ENCODE data around the gene ZNF746.

DNA sequence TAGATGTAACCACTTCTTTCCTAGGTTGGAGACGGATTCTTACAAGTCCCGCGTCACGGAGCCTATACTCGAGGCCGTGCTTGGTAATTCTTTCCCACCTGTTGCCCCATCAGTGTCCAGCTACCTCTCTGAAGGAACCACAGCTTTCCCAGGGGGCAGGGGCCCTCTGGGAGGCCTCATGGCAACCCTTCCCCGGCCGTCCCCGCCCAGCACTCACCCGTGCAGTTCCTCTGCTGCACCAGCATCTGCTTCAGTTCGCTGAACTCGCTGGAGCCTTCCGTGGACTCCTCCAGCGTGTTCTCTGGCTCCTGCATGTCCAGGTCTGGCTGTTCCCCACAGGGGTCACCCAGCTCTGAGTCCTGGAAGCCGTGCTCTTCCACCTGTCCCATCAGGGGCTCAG is 61.3 kb downstream of the ZNF746 start:
- no peak for TF ChIP-seq POLR2AphosphoS5 (IDR thresholded peaks at IDR 0.05; ENCODE audit: low read depth, low read length)
- TF ChIP-seq CTCF (IDR thresholded peaks at IDR 0.05): no peak
